Effector memory CD8-positive, alpha-beta T cell (primary cell): Measurements from ENCODE around the gene XPR1.

Experiments
- ATAC-seq: fragments of 150-1000 bp; cut with Tn5 transposase; replicated peaks from 2 replicates; pipeline ENCODE4 v1.10.0; 2021; ENCODE audit warnings: mild to moderate bottlenecking, moderate library complexity
- DNase-seq, 3 experiments: peaks; one replicate each; pipeline ENCODE4 v3.0.0; 2021
- H3K27ac Mint-ChIP-seq, 2 donors: one replicate each; pipeline ENCODE4 v1.8.0; 2022; ENCODE audit warnings: mild to moderate bottlenecking in 2 of 2, mixed read lengths in 2 of 2, moderate library complexity in 2 of 2
- H3K27me3 Mint-ChIP-seq, 2 donors: one replicate each; pipeline ENCODE4 v1.8.0; 2022; ENCODE audit warnings: mixed read lengths in 2 of 2
- H3K36me3 Mint-ChIP-seq: one replicate; pipeline ENCODE4 v1.8.0; 2022; ENCODE audit warnings: mild to moderate bottlenecking, moderate library complexity, mixed read lengths; ENCODE audit not compliant: insufficient read depth
- H3K4me1 Mint-ChIP-seq, 2 donors: one replicate each; pipeline ENCODE4 v1.8.0; 2022; ENCODE audit warnings: low read depth in 2 of 2, mixed read lengths in 2 of 2
- H3K4me3 Mint-ChIP-seq, 2 donors: one replicate each; pipeline ENCODE4 v1.8.0; 2022; ENCODE audit warnings: mild to moderate bottlenecking in 2 of 2, mixed read lengths in 2 of 2, moderate library complexity in 2 of 2
- H3K9me3 Mint-ChIP-seq, 2 donors: one replicate each; pipeline ENCODE4 v1.8.0; 2022; ENCODE audit warnings: mixed read lengths in 2 of 2

Gene XPR1

DNA sequence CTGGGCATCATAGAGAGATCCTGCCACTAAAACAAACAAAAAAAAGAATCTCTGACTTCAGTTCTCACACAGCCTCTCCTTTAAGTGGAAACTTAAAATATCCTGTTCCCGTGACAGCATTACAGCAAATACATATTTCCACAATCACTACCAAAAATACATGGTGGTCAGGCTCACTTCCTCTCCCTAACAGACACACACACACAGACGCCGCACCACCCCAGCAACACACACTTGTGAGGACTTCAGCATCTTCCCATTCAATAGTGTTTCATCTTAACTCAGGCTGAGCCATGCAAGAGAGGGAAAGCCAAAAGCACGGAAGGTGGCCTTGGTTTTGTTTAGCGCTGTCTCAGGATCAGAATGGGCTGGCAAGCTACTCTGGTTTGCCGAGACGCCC, 302.7 kb downstream of the XPR1 start:
- Mint-ChIP-seq H3K4me1 (peaks cover 0 to 7% of the 10 kb centered on the region in 2 donors), H3K27me3 (no peaks in the 10 kb centered on the region), H3K9me3 (no peaks in the 10 kb centered on the region), H3K27ac (no peak overlapping the region), H3K36me3 (no peaks in the 10 kb centered on the region), H3K4me3 (no peak overlapping the region)
- DNase-seq (no peak), ATAC-seq (no peak)

DNA sequence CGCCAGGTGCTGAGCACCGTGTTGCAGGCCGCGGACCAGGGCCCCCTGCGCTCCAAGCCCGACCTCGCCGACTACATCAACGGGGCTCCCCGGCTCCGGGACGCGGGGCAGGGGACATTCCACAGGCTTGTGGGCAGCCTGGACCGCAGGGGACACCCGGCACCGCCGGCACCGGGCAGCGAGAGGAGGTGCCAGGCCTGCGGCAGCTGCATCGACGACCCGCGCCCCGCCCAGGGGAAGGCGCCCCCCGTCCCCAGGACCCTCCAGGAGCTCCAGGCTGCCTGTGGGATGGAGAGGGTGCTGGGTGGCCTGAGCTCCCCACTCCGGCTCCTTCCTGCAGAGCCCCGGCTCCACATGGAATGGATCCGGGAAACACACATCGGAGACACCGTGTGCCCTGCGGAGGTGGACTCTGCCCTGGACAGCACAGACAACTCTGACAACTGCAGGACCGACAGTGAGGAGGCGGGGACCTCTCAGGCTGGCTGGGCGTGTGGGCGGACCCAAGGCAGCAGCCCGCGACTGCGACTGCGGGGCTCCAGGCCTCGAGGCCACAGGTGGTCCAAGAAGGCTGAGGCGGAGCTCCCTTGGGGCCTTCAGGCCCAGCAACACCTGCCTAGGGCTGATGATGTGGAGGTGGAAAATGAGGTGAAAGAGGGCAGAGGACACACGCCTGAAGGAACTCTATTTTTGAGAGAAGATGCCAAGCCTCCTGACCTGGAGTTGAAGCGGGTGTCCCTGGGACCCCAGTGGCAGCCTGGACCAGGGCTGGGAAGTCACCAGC, 303.7 kb downstream of the XPR1 start:
- DNase-seq (no peak), ATAC-seq (no peak)
- Mint-ChIP-seq H3K27me3 (no peaks in the 10 kb centered on the region), H3K9me3 (no peaks in the 10 kb centered on the region), H3K36me3 (no peaks in the 10 kb centered on the region), H3K4me1 (peaks cover 0 to 7% of the 10 kb centered on the region in 2 donors), H3K27ac (no peak overlapping the region), H3K4me3 (no peak overlapping the region)

DNA sequence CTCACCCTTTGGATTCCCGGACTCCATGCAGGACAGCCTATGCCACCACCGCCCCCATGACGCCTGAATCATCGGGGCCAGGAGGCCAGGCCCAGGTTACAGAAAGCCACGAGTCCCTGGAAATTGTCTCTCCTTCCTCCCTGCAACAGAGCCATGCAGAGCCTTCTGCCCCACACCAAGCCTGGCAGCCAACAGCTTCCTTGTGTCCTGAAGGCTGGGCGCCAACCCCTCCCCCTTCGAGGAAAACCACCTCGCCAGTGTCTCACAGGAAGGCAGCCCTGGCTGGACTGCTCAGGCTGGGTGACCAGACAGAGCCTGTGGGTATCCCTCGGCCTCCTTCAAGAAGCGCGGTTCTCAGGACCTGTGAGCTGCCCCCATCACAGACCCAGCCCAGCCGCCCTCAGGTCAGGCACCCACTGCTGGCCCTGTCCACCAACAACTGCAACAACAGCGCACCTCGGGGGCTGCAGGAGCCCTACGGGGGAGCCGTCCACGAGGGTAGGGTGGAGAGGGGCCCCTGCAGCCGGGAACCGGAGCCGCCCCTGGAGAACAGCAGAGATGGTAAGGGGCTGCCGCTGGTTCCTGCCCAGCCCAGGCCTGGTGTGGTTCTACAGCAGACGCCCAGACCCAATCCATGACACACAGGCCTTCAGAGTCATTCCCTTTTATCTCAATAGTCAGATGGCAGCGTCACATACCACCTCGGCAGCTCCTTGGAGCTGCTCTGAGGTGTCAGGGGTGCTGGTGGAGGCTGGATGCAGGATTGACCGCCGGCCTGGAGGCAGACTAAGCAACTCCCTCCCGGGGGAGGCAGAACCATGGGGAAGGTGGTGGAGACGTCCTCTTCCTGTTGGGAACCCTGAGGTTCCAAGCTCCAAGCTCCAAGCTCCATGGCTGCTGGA, 304.5 kb downstream of the XPR1 start:
- no peak for DNase-seq
- peaks cover 0 to 7% of the 10 kb centered on the region in 2 donors for H3K4me1 Mint-ChIP-seq
- H3K27ac Mint-ChIP-seq, result no peak overlapping the region
- no peaks in the 10 kb centered on the region for H3K9me3 Mint-ChIP-seq
- no peaks in the 10 kb centered on the region for H3K36me3 Mint-ChIP-seq
- no peaks in the 10 kb centered on the region for H3K27me3 Mint-ChIP-seq
- no peak for ATAC-seq
- H3K4me3 Mint-ChIP-seq, result no peak overlapping the region

DNA sequence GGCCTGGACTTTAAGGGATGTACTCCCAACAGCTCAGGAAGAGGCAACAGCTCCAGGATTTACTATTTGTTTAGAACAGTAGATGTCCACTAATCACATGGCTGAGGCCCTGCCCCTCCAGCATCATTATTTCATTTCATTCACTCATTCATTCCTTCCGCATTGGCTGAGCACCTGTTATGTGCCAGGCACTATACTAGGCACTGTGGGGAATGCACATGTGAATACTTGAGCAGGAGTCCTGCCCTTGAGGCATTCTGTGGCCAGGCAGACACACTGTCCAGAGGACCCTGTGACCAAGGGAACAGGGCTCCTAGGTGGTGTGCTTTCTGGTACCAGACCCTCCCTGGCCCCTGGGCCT, 305.2 kb downstream of the XPR1 start:
- Mint-ChIP-seq H3K4me3 (no peak overlapping the region), H3K36me3 (no peaks in the 10 kb centered on the region), H3K9me3 (no peaks in the 10 kb centered on the region), H3K27ac (no peak overlapping the region), H3K27me3 (no peaks in the 10 kb centered on the region), H3K4me1 (peaks cover 0 to 7% of the 10 kb centered on the region in 2 donors)
- ATAC-seq (no peak), DNase-seq (no peak)

DNA sequence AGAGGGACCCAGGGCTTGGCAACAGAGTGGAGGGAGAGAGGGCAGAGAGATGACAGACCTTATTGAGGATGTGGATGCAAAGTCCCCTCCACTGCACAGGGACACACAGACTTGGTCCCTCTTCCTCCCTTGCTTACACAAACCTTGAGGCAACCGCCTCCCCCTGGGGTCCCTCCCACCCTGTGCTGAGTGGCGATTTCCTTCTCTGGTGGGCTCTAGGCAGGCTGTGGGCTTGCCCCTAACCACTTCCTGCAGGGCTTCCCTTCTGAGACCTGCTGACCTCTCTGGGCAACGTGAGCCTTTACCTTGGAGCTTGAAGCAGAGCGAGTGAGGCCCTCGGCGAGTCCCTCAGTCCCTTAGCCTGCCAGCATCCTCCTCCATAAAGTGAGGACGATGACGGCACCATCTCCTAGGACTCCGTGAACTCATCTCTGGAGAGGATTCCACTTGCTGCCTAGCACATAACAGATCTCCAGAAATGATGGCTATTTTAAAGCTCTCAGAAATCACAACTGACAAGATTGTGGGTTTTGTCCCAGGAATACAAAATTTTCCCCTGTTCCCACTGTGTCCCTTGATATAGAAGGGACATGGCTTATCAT, 305.9 kb downstream of the XPR1 start:
- no peaks in the 10 kb centered on the region for H3K9me3 Mint-ChIP-seq
- H3K4me1 Mint-ChIP-seq, result peaks cover 0 to 7% of the 10 kb centered on the region in 2 donors
- H3K27ac Mint-ChIP-seq, result no peak overlapping the region
- H3K27me3 Mint-ChIP-seq, result no peaks in the 10 kb centered on the region
- no peaks in the 10 kb centered on the region for H3K36me3 Mint-ChIP-seq
- no peak for DNase-seq
- ATAC-seq, result no peak
- no peak overlapping the region for H3K4me3 Mint-ChIP-seq

DNA sequence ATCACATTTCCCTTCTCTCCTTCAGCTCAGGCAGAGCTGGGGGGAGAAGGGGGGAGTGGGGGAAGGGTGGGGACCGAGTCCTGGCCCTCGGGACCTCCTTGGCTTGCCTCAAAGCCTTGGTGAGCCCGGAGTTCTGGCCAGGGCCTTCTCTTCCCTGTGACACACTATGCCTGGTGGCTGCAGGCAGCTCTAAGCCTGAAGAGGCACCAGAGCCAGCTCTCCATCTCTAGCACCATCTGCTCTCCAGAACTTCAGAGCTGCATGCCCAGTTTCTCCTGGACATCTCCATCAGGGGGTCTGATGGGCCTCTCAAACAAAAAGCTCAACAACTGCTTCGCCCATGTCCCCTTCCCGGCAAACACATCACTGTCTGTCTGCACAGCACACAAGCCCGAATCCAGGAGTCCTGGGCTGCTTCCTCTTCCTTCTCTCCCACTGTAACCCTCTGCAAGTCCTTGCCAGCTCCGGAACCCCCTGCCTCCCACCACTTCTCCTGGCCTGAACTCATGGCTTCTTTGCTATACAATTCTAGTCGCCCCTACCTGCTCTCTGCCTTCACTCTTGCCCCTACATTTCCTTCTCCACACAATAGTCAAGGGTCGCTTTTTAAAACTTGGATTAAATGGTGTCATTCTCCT, 307.4 kb downstream of the XPR1 start:
- Mint-ChIP-seq H3K4me1 (peaks cover 0 to 7% of the 10 kb centered on the region in 2 donors), H3K36me3 (no peaks in the 10 kb centered on the region), H3K27ac (peak overlapping the region in 1 of 2 donors; percentile 22), H3K9me3 (no peaks in the 10 kb centered on the region), H3K4me3 (no peak overlapping the region), H3K27me3 (no peaks in the 10 kb centered on the region)
- ATAC-seq, result no peak
- no peak for DNase-seq

DNA sequence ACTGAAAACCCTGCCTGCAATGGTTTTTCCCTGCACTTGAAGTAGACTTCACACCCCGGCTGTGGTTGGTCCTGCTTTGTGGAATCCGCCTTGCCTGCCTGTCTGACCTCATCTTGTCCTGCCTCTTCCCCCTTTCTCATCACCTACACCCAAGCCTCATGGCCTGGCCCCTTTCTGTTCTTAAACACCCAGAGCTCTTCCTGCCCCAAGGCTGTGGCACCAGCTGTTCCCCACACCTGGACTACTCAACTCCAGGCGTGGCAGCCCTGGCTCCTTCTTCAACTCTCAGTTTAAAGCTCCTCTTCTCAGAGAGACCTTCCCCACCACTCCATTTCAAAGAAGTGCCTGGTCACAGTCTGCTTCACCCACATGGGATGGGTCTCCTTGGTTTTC, 307.9 kb downstream of the XPR1 start:
- no peak overlapping the region for H3K4me3 Mint-ChIP-seq
- H3K27me3 Mint-ChIP-seq, result no peaks in the 10 kb centered on the region
- H3K36me3 Mint-ChIP-seq, result no peaks in the 10 kb centered on the region
- peaks cover 0 to 7% of the 10 kb centered on the region in 2 donors for H3K4me1 Mint-ChIP-seq
- peak overlapping the region in 1 of 2 donors; percentile 22 for H3K27ac Mint-ChIP-seq
- H3K9me3 Mint-ChIP-seq, result no peaks in the 10 kb centered on the region
- DNase-seq, result no peak
- ATAC-seq, result no peak
